NOMO-1 treated with DMSO at 0.1 percent for 48 hours (cell line): ENCODE results near the gene DYRK1A.
A peak's percentile ranks its signal among the peaks of the same experiment; 100 is the strongest.

Experiments used
- DNase-seq: peaks from one replicate; lab custom pipeline; 2025; ENCODE audit not compliant: unreplicated experiment; lab: John Stamatoyannopoulos, UW

Gene DYRK1A

GRCh38 chr21:37475186-37475868 lies 108.8 kb downstream of the DYRK1A start:
- DNase-seq = no peak

- DNase-seq = no peak
Observed at GRCh38 chr21:37478794-37479193, 112.2 kb downstream of the DYRK1A start.

GRCh38 chr21:37483776-37484175 lies 117.2 kb downstream of the DYRK1A start:
- DNase-seq = no peak

- no peak for DNase-seq
Observed at GRCh38 chr21:37484535-37485474, 118.2 kb downstream of the DYRK1A start.

GRCh38 chr21:37489553-37489952 lies 123.0 kb downstream of the DYRK1A start:
- no peak for DNase-seq

GRCh38 chr21:37490084-37490483 lies 123.5 kb downstream of the DYRK1A start:
- DNase-seq = no peak

GRCh38 chr21:37496972-37497371 lies 130.4 kb downstream of the DYRK1A start:
- no peak for DNase-seq

GRCh38 chr21:37498664-37499063 lies 132.1 kb downstream of the DYRK1A start:
- no peak for DNase-seq

- no peak for DNase-seq
Observed at GRCh38 chr21:37502947-37503346, 136.4 kb downstream of the DYRK1A start.

GRCh38 chr21:37503848-37504467 lies 137.4 kb downstream of the DYRK1A start:
- peak; percentile 19 for DNase-seq

- no peak for DNase-seq
Observed at GRCh38 chr21:37505963-37506362, 139.4 kb downstream of the DYRK1A start.

GRCh38 chr21:37507716-37508115 lies 141.1 kb downstream of the DYRK1A start:
- peak; percentile 4 for DNase-seq

GRCh38 chr21:37508341-37508740 lies 141.8 kb downstream of the DYRK1A start:
- DNase-seq = no peak

GRCh38 chr21:37509802-37510393 lies 143.3 kb downstream of the DYRK1A start:
- no peak for DNase-seq

GRCh38 chr21:37511848-37512247 lies 145.3 kb downstream of the DYRK1A start:
- no peak for DNase-seq

GRCh38 chr21:37513383-37513782 lies 146.8 kb downstream of the DYRK1A start:
- peak; percentile 37 for DNase-seq

GRCh38 chr21:37514038-37514667 lies 147.6 kb downstream of the DYRK1A start:
- no peak for DNase-seq

- no peak for DNase-seq
Observed at GRCh38 chr21:37516998-37517397, 150.4 kb downstream of the DYRK1A start.

- no peak for DNase-seq
Observed at GRCh38 chr21:37520801-37521200, 154.2 kb downstream of the DYRK1A start.

- no peak for DNase-seq
Observed at GRCh38 chr21:37521658-37522057, 155.1 kb downstream of the DYRK1A start.
